Skin epidermis (tissue), 12 donors: ENCODE data around the gene RAP1GAP.
A peak's percentile ranks its signal among the peaks of the same experiment; 100 is the strongest.

Experiments
- H3K27ac ChIP-seq, 21 experiments: fragments of 200-600 bp; sonication (generic) in 11 of 21; one replicate each; pipeline ENCODE4 v1.5.0; 2020; ENCODE audit warnings: mild to moderate bottlenecking in 3 of 21, inconsistent platforms in 2 of 21, moderate library complexity in 2 of 21
- H3K4me3 ChIP-seq, 7 experiments: fragments of 200-600 bp; sonication (generic) in 2 of 7; one replicate each; pipeline ENCODE4 v1.5.0; 2020; ENCODE audit warnings: inconsistent platforms in 2 of 7, mild to moderate bottlenecking in 2 of 7, moderate library complexity in 1 of 7

RAP1GAP gene

GRCh38 chr1:21663951-21664805 is 5.0 kb downstream of the RAP1GAP start:
- H3K4me3 ChIP-seq: no peak overlapping the region
- no peak overlapping the region for H3K27ac ChIP-seq

GRCh38 chr1:21663248-21663950 is 5.8 kb downstream of the RAP1GAP start:
- Histone ChIP-seq H3K27ac (no peak overlapping the region), H3K4me3 (no peak overlapping the region)

GRCh38 chr1:21662426-21663247 is 6.5 kb downstream of the RAP1GAP start:
- no peak overlapping the region for H3K27ac ChIP-seq
- H3K4me3 ChIP-seq: no peak overlapping the region

DNA sequence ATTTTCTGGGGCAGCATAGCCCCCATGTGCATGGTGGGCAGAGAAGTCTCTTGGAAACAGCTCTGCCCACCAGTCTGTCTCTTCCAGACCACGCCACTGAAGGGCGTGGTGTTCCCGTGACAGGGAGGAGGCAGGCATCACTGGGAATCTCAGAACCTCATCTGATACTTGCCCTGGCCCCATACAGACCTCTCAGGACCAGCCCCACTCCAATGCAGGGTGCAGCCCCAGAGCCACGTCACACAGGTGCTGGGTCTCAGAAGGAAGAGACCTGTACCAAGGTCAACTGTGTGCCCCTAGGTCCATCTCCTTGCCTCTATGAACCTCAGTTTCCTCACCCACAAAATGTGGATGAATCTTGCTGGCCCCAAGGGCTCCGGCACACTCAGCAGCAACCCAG is 7.3 kb downstream of the RAP1GAP start:
- no peak overlapping the region for H3K4me3 ChIP-seq
- H3K27ac ChIP-seq: no peak overlapping the region

GRCh38 chr1:21659924-21660326 is 9.2 kb downstream of the RAP1GAP start:
- Histone ChIP-seq H3K27ac (no peak overlapping the region), H3K4me3 (no peak overlapping the region)

GRCh38 chr1:21659099-21659923 is 9.8 kb downstream of the RAP1GAP start:
- Histone ChIP-seq H3K27ac (no peak overlapping the region), H3K4me3 (peak overlapping the region in 2 of 7 experiments; percentile 13)

GRCh38 chr1:21657456-21658190 is 11.5 kb downstream of the RAP1GAP start:
- H3K27ac ChIP-seq: no peak overlapping the region
- no peak overlapping the region for H3K4me3 ChIP-seq

- Histone ChIP-seq H3K27ac (no peak overlapping the region), H3K4me3 (no peak overlapping the region)
Observed at GRCh38 chr1:21655748-21656147, 13.4 kb downstream of the RAP1GAP start.

- Histone ChIP-seq H3K27ac (no peak overlapping the region), H3K4me3 (no peak overlapping the region)
Observed at GRCh38 chr1:21655259-21655658, 13.9 kb downstream of the RAP1GAP start.

GRCh38 chr1:21654209-21654608 is 14.9 kb downstream of the RAP1GAP start:
- Histone ChIP-seq H3K27ac (no peak overlapping the region), H3K4me3 (no peak overlapping the region)

- no peak overlapping the region for H3K27ac ChIP-seq
Observed at GRCh38 chr1:21653744-21654100, 15.4 kb downstream of the RAP1GAP start.

DNA sequence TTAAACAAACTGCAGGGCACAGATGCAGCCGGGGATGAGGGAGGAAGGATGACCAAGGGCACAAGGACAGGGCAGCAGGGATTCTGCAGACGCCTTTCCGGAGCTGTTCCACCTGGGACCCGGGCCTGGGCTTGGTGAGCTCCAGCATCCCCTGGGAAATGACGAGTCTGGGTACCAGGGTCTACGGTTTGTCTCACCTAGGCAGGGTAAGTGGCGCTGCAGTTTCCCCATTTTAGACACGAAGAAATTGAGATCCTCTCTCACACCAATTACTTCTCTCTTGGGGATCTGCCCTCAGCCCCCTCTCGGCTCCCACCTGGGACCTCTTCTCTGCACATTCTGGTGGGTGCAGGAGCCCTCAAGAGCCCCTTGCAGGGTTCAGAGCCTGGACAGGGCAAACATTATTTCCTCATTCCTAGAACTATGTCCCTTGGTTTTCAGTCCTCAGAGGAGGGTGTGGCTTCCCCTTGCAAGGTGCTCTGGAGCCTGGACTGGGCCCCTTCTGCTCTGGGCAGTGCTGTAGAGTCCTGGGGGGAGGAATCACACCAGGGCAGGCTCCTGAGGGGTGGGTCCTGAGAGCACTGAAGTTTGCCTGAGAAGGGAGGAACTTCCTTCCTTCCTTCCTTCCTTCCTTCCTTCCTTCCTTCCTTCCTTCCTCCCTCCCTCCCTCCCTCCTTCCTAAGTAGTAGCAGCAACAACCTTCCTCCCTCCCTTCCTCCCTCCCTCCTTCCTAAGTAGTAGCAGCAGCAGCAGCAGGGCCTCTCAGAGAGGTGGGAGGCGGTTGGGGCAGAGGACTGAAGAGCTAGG is 16.0 kb downstream of the RAP1GAP start:
- Histone ChIP-seq H3K27ac (no peak overlapping the region), H3K4me3 (no peak overlapping the region)

More at GRCh38 chr1:21653744-21654100, 15.4 kb downstream of the RAP1GAP start:
- H3K4me3 ChIP-seq: no peak overlapping the region

- no peak overlapping the region for H3K27ac ChIP-seq
- peak overlapping the region in 4 of 7 experiments; percentile 34 to 48 (median 36) for H3K4me3 ChIP-seq
Observed at GRCh38 chr1:21652101-21652936, 16.8 kb downstream of the RAP1GAP start.

DNA sequence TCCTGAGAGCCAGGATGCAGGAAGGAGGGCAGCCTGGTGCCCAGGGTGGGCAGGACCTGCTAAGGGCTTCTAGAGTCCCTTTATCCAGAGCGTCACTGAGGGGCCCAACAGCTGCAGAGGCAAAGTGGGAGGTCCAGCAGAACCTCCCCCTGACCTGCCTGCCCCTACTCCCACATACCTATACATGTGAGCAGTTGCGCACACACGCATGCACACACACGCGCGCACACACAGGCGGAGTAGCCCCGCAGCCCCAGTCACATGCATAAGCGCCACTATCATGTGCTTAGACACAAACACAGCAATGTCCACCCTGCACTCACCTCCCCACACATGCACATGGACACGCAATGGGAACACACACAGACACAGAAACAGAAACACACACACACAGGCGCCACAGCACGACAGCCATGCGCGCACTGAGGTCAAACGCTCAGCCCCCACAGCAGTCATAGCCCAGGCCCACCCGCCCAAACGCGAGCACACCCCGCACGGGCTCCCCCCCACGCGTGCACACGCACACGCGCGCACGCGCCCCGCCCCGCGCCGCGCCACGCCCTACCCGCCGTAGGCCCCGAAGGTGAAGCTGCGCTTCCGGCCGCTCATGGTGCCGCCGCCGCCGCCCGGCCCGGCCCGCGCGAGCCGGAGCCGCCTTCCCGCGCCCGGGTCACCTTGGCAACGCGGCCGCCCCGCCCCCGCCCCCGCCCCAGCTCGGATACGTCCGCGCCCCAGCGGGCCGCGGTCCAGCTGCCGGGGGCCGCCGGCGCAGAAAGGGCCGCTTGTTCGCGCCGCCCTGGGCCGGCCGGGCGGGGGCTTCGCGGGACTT is 17.7 kb downstream of the RAP1GAP start:
- Histone ChIP-seq H3K27ac (peak overlapping the region in 1 of 21 experiments; percentile 30), H3K4me3 (peak overlapping the region; percentile 19 to 48 (median 34))

- no peak overlapping the region for H3K27ac ChIP-seq
- H3K4me3 ChIP-seq: no peak overlapping the region
Observed at GRCh38 chr1:21650400-21650799, 18.8 kb downstream of the RAP1GAP start.

DNA sequence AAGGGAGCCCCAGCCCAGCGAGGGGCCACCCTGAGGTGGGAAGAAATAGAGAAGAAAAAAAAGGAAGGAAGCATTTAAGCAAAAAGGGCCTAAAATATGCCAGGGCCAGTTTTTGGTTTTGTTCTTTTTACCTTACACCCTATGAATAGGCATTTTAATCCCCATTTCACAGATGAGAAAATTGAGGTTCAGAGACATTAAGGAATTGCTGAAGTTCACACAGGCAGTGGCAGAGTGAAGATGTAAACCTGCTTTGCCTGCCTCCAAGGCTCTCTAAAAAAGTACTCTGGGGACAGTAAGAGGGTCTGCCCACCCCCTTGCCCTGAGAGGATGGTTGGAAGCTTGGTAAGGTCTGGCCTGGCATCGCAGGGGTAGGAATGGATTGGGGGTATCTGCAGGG is 19.8 kb downstream of the RAP1GAP start:
- H3K4me3 ChIP-seq: no peak overlapping the region
- no peak overlapping the region for H3K27ac ChIP-seq
